Left ventricle myocardium inferior (tissue), 1 donor: Measurements from ENCODE around the gene SHISA4. TPM values are rescaled to one million over a fixed set of nuclear protein-coding genes. Genes with fewer than 3 reads are reported as not detected.

Experiments
- DNase-seq: peaks from one replicate; pipeline ENCODE4 v3.0.0-alpha.2; 2020
- H3K27ac ChIP-seq: fragments of 200-600 bp; replicated peaks from 2 replicates; pipeline ENCODE4 v1.8.0; 2021
- H3K27me3 ChIP-seq: fragments of 200-600 bp; 2 replicates; pipeline ENCODE4 v1.8.0; 2021; ENCODE audit warnings: low read depth
- H3K36me3 ChIP-seq: fragments of 200-600 bp; 2 replicates; pipeline ENCODE4 v1.8.0; 2021
- H3K4me1 ChIP-seq: fragments of 200-600 bp; 2 replicates; pipeline ENCODE4 v1.8.0; 2021
- H3K4me3 ChIP-seq: fragments of 200-600 bp; 2 replicates; pipeline ENCODE4 v1.8.0; 2021; ENCODE audit warnings: mild to moderate bottlenecking, moderate library complexity
- H3K9me3 ChIP-seq: fragments of 200-600 bp; replicated peaks from 2 replicates; pipeline ENCODE4 v1.8.0; 2021
- CTCF ChIP-seq: fragments of 200-600 bp; IDR thresholded peaks from 2 replicates; pipeline ENCODE4 v1.8.0; 2021; ENCODE audit warnings: antibody characterized with exemption, mild to moderate bottlenecking, borderline replicate concordance
- intact Hi-C: fragments of 100-400 bp; cut with micrococcal nuclease; formaldehyde crosslinking; loops from one replicate; pipeline ENCODE4 v1.11.0; 2022
- total RNA-seq: library from RNA; stranded (reverse); fragmentation: NEBNext Ultra II Directional; extraction: Animal tissue kit (Norgen Biotek cat#: 25700); gene quantifications from one replicate; pipeline ENCODE4 v1.2.1, GENCODE V29; 2021
- donor health status: DM: no; HTN: yes; CAD: no; lungs with severe emphysema.

The SHISA4 gene
- total RNA-seq, 1 donor from 2014 or later = 191 TPM

- H3K9me3 ChIP-seq = no peaks in the 10 kb centered on the region
- intact Hi-C loops = loop anchor here (5.0 kb wide), 1 partner anchor 98 kb away; no protein-coding TSS in a partner anchor
- no peak for DNase-seq
- no peaks in the 10 kb centered on the region for H3K27me3 ChIP-seq
- no peak overlapping the region for H3K27ac ChIP-seq
- peaks cover 64% of the 10 kb centered on the region for H3K36me3 ChIP-seq
- no peak for TF ChIP-seq CTCF
- peaks cover 16% of the 10 kb centered on the region for H3K4me1 ChIP-seq
- no peak overlapping the region for H3K4me3 ChIP-seq
Observed at GRCh38 chr1:201874672-201875071, 14.0 kb upstream of the SHISA4 start.

GRCh38 chr1:201876148-201876818 lies 12.4 kb upstream of the SHISA4 start:
- TF ChIP-seq CTCF = peak; percentile 41
- no peak overlapping the region for H3K4me3 ChIP-seq
- DNase-seq = no peak
- H3K27ac ChIP-seq = peak overlapping the region; percentile 9
- H3K27me3 ChIP-seq = no peaks in the 10 kb centered on the region
- H3K9me3 ChIP-seq = no peaks in the 10 kb centered on the region
- intact Hi-C loops = loop anchor here (5.0 kb wide), 1 partner anchor 96 kb away; no protein-coding TSS in a partner anchor
- H3K36me3 ChIP-seq = peaks cover 47% of the 10 kb centered on the region
- H3K4me1 ChIP-seq = peaks cover 16% of the 10 kb centered on the region

- H3K4me3 ChIP-seq = no peak overlapping the region
- H3K9me3 ChIP-seq = no peaks in the 10 kb centered on the region
- peaks cover 31% of the 10 kb centered on the region for H3K36me3 ChIP-seq
- intact Hi-C loops = loop anchor here (5.0 kb wide), 1 partner anchor 94 kb away; no protein-coding TSS in a partner anchor
- H3K4me1 ChIP-seq = peaks cover 28% of the 10 kb centered on the region
- DNase-seq = no peak
- no peaks in the 10 kb centered on the region for H3K27me3 ChIP-seq
- H3K27ac ChIP-seq = peak overlapping the region; percentile 55
- TF ChIP-seq CTCF = peak; percentile 73
Observed at GRCh38 chr1:201877877-201878401, 10.8 kb upstream of the SHISA4 start.

- no peak for TF ChIP-seq CTCF
- intact Hi-C loops = no loop called here
- H3K4me1 ChIP-seq = peaks cover 55% of the 10 kb centered on the region
- DNase-seq = no peak
- H3K36me3 ChIP-seq = peaks cover 3% of the 10 kb centered on the region
- no peaks in the 10 kb centered on the region for H3K9me3 ChIP-seq
- H3K4me3 ChIP-seq = no peak overlapping the region
- no peaks in the 10 kb centered on the region for H3K27me3 ChIP-seq
- no peak overlapping the region for H3K27ac ChIP-seq
Observed at GRCh38 chr1:201880928-201881571, 7.6 kb upstream of the SHISA4 start.

GRCh38 chr1:201881617-201882016 lies 7.1 kb upstream of the SHISA4 start:
- peaks cover 61% of the 10 kb centered on the region for H3K4me1 ChIP-seq
- no peak for TF ChIP-seq CTCF
- H3K36me3 ChIP-seq = no peaks in the 10 kb centered on the region
- no peak for DNase-seq
- H3K9me3 ChIP-seq = no peaks in the 10 kb centered on the region
- no peak overlapping the region for H3K4me3 ChIP-seq
- intact Hi-C loops = no loop called here
- H3K27ac ChIP-seq = no peak overlapping the region
- H3K27me3 ChIP-seq = no peaks in the 10 kb centered on the region
